GM21825 (cell line): ENCODE data around the gene RARA.

Source experiments
- ATAC-seq: cut with Tn5 transposase; IDR thresholded peaks from one replicate; pipeline ENCODE4 v1.9.1; 2021; ENCODE audit warnings: mild to moderate bottlenecking, moderate library complexity; ENCODE audit not compliant: unreplicated experiment

Gene RARA

GRCh38 chr17:40327244-40327729 lies 18.3 kb downstream of the RARA start:
- no peak for ATAC-seq

GRCh38 chr17:40327735-40328385 lies 18.9 kb downstream of the RARA start:
- ATAC-seq = no peak

DNA sequence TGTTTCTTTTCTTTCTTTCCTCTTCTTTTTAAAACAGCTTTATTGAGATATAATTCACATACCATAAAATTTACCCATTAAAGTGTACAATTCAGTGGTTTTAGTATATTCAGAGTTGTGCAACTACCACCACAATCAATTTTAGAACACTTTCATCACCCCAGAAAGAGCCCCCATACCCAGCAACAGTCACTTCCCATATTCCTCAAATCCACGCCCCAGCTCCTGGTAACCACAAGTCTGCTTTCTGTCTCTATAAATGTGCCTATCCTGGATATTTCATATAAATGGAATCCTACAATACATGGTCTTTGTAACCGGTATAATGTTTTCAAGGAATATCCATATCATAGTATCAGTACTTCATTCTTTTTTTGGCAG lies 19.4 kb downstream of the RARA start:
- ATAC-seq = no peak

DNA sequence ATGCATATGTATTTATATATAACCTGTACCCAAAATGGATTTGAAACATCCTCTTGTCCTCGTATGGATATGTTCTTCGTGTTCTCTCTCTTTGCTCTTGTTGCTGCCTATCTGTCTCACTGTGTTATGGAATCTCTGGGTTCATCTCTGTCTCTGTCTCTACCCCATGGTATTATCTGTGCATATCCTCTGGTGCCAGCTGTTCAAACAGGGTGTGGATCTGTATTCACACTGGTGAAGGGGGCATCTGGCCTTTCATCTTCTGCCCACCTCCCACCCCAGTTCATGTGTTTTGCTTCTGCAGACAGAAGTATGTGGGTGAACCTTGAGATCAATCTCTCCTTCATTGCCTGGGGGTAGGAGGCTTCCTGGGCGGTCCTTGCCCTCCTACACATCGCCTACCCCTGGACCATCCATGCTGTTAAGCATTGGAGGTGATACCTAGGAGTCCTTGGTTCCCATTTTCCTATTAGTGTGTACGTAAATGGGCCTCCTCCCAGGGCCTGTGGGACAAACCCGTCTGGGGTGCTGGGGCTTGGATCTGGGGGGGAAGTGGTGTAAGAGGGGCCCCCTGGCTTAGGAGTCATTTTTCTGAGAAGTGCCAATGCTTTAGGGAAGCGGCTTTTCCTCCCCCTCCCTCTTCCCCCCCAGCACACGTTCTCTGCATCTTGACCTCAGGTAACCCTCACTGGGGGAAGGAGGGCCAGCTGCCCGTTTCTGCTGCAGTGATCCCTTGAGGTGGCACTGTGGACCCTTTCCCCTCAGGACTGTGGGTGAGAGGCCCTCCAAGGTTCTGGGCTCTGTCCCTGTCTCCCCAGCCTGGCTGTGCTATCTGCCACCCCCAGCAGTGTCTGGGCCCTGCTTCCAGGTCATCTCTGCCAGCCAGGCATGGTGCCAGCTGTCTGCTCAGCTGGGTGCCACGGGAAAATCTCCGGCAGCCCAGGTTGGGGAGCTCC lies 21.1 kb downstream of the RARA start:
- no peak for ATAC-seq

GRCh38 chr17:40330850-40331470 lies 22.0 kb downstream of the RARA start:
- ATAC-seq = no peak

GRCh38 chr17:40331743-40332641 lies 23.0 kb downstream of the RARA start:
- no peak for ATAC-seq

DNA sequence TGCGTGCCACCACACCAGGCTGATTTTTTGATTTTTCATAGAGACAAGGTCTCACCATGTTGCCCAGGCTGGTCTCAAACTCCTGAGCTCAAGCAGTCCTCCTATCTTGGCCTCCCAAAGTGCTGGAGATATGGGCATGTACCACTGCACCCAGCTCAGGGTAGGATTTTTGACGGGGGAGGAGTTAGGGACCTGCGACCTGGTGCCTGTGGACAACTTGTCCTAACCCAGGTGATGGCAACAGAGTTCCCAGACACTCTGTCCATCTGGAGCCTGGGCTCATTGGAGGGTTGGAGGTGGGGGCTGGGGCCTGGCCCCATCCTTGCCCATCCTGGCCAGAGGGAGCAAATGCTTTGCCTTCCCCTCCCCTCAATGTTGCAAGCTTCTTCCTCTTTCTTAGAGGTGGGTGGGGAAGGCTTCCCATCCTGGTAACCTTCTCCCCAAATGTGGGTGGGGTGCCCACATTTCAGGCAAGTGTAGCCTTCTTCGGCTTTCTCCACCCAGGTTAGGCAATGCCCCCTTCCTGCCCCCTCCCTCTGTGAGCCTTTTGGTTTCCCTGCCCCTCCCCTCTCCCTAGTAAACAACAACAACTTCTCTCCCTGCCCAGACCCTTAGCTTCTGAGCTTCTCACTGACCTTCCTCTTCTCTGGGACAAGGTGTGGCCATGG lies 24.9 kb downstream of the RARA start:
- no peak for ATAC-seq

GRCh38 chr17:40335620-40336019 lies 26.6 kb downstream of the RARA start:
- no peak for ATAC-seq

GRCh38 chr17:40337351-40337750 lies 28.4 kb downstream of the RARA start:
- ATAC-seq = no peak

- no peak for ATAC-seq
Measured at GRCh38 chr17:40338058-40338457, 29.1 kb downstream of the RARA start.

GRCh38 chr17:40338941-40339649 lies 30.1 kb downstream of the RARA start:
- no peak for ATAC-seq

GRCh38 chr17:40340327-40340726 lies 31.3 kb downstream of the RARA start:
- no peak for ATAC-seq

- ATAC-seq = peak; percentile 58
Measured at GRCh38 chr17:40340880-40341807, 32.2 kb downstream of the RARA start.

DNA sequence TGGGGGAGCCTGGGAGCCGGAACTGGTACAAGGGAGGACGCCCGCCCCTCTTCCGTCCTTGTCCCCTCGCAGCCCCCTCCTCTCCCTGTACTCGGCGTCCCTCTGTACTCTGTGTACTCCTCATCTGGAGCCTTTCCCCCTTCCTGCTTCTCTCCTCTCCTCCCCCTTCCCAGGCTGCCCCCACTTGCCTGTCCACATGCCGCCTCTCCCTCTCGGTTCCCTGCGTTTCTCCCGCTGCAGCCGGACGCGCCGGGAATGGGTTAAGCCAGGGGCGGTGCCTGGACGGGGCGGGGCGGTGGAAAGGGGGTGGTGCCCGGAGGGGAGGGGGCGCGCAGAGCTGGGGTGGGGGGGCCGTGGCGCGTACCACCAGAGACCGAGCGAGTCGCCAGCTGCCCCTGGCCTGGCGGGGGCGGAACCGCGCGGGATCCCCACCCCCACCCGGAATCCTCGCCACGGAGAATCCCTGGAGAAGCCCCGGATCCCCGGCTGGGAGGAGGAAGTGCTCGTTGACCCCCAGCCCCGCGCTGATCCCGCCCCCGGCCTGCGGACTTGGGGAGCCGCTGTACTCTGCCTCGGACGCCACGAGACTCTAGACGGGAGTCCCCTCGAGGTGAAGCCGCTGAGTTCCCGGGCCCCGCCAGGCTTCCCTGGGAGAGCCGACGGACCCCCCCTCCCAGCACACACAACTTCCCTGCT lies 33.0 kb downstream of the RARA start:
- no peak for ATAC-seq

- no peak for ATAC-seq
Measured at GRCh38 chr17:40342504-40343218, 33.7 kb downstream of the RARA start.

- ATAC-seq = no peak
Measured at GRCh38 chr17:40343219-40344119, 34.5 kb downstream of the RARA start.
